Measurements from ENCODE around the gene WFDC10B. TPM values are rescaled to one million over a fixed set of nuclear protein-coding genes. Genes with fewer than 3 reads are reported as not detected.
"Not testable (repeated sequence)": the region's sequence is repeated elsewhere in the genome, so short reads cannot be mapped to it uniquely, and the experiment has no call there.

Gene WFDC10B
- total RNA-seq, 1 donor from 2014 or later: not detected

DNA sequence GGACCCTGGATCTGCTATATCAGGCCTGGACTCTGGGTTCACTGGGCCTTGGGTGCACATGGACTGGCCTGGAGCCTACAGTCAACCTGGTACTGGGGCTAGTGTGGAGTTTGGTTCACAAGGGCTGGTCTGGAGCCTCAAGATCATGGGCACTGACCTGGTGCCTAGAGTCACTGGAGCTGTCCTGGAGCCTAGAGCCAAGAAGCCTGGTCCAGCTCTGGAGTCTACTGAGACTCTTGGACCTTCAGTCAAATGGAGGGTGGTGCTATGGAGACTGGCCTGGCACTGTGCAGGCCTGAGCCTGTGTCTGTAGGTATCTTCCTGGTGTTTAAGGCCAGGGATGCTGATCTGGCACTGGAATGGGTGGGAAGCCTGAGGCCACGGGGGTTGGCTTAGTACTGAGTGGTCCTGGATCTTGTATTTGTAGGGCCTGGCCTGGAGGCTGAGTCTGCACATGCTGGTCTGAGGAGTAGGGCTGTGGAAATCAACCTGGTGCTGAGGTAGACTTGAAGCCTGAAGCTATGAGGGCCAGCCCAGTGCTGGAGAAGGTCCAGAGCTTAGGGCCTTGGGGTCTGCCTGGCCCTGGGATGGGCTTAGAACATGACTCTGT, 57.3 kb downstream of the WFDC10B start:
- DNase-seq: no peak

DNA sequence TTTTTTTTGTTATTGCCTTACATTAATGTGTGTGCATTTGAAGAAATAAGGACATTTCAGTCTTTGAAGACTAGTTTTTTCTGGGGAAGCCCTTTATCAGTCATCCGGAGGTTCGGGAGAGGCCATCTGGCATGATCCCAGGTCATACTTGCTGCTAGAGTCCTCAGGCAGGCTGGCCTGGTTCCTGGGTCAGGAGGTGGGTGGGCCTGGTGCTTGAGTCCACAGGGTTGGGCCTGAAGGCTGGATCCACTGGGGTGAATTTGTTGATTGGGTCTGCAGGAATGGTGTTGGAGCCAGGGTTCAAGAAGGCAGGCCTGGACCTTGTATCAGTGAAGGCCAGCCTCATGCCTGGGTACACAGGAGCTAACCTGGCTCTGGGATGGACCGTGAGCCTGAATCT, 57.9 kb downstream of the WFDC10B start:
- no peak for DNase-seq

DNA sequence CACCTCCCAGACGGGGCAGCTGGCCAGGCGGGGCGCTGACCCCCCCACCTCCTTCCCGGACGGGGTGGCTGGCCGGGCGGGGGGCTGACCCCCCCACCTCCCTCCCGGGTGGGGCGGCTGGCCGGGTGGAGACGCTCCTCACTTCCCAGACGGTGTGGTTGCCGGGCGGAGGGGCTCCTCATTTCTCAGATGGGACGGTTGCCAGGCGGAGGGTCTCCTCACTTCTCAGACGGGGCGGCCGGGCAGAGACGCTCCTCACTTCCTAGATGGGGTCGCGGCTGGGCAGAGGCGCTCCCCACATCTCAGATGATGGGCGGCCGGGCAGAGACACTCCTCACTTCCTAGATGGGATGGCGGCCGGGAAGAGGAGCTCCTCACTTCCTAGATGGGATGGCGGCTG, 59.0 kb downstream of the WFDC10B start:
- DNase-seq: not testable (repeated sequence)

DNA sequence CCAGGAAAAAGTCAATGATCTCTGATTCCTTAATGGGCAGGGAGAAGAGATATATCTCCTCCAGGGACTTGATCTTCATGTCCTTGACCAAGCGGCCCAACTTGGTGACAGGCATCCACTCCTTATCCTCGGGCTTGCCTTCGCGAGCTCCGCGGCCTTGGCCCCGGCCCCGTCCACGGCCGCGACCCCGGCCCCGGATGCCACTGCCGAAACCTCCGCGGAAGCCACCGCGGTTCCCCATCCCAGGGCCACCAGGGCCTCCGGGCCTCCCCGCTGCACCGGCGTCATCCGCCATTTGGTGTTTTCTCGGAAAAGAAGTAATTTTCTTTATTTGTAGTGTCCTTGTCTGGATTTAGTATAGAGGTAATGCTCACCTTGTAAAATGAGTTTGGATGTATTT, 63.7 kb downstream of the WFDC10B start:
- not testable (repeated sequence) for DNase-seq

DNA sequence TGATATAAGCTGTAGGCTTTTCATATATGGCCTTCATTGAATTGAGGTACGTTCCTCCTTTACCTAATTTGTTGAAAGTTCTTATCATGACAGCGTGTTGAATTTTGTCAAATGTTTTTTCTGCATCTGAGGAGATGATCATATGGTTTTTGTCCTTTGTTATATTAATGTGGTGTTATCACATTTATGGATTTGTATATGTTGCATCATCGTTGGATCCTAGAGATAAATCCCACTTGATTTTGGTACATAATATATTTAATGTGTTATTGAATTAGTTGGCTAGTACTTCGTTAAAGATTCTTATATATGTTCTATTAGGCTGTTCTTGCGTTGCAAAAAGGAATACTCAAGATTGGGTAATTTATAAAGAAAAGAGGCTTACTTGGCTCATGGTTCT, 65.1 kb downstream of the WFDC10B start:
- no peak for DNase-seq

DNA sequence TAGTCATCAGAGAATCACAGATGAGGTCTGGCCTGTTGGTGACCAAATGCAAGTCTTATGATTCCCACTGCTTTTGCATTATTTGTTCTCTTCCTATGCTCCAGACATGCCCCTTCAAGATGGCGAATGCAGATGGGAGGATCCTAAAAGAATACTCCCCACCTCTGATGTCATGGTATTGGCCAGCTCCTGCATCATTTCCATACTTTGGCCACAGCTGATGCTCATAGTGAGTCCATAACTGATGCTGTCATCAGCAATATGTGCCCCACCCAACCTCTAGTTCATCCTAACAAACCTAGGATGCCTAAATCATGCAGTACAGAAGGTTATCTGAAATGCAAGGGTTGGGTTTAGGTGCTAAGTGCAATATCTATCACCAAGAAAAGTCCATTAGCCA, 68.3 kb downstream of the WFDC10B start:
- no peak for DNase-seq

Other genes with a start within 250 kb of the WFDC10B start
- not detected in 2 replicates for gene WFDC2, start 235.3 kb downstream of the WFDC10B start, total RNA-seq
- not detected in 2 replicates for gene SPINT3, start 189.4 kb downstream of the WFDC10B start, total RNA-seq
- gene WFDC6, start 165.5 kb downstream of the WFDC10B start, total RNA-seq: not detected in 2 replicates
- gene EPPIN, start 157.6 kb downstream of the WFDC10B start, total RNA-seq: not detected in 2 replicates
- not detected in 2 replicates for gene WFDC8, start 125.7 kb downstream of the WFDC10B start, total RNA-seq
- not detected in 2 replicates for gene WFDC10A, start 75.3 kb downstream of the WFDC10B start, total RNA-seq
- gene WFDC9, start 73.7 kb downstream of the WFDC10B start, total RNA-seq: not detected in 2 replicates
- gene WFDC11, start 34.8 kb downstream of the WFDC10B start, total RNA-seq: not detected in 2 replicates
- gene WFDC13, start 3.0 kb downstream of the WFDC10B start, total RNA-seq: not detected in 2 replicates
- not detected in 2 replicates for gene SPINT4, start 17.3 kb upstream of the WFDC10B start, total RNA-seq
- gene WFDC3, start 86.9 kb upstream of the WFDC10B start, total RNA-seq: not detected in 2 replicates
- gene DNTTIP1, start 86.9 kb upstream of the WFDC10B start, total RNA-seq: 9.2 and 13.8 TPM in 2 replicates
- gene UBE2C, start 107.6 kb upstream of the WFDC10B start, total RNA-seq: 9.9 and 30.2 TPM in 2 replicates
- gene TNNC2, start 122.3 kb upstream of the WFDC10B start, total RNA-seq: not detected in 2 replicates
- 22.6 and 35.7 TPM in 2 replicates for gene SNX21, start 128.8 kb upstream of the WFDC10B start, total RNA-seq
- gene ACOT8, start 152.4 kb upstream of the WFDC10B start, total RNA-seq: 28.7 and 42.5 TPM in 2 replicates
- 8.7 and 11.9 TPM in 2 replicates for gene ZSWIM3, start 152.6 kb upstream of the WFDC10B start, total RNA-seq
- 4.1 and 5.4 TPM in 2 replicates for gene ZSWIM1, start 176.2 kb upstream of the WFDC10B start, total RNA-seq
- 1.0 and 1.2 TPM in 2 replicates for gene SPATA25, start 182.6 kb upstream of the WFDC10B start, total RNA-seq
- 3.2 and 4.4 TPM in 2 replicates for gene NEURL2, start 186.2 kb upstream of the WFDC10B start, total RNA-seq
- gene CTSA, start 186.3 kb upstream of the WFDC10B start, total RNA-seq: 47.8 and 48.1 TPM in 2 replicates
- 2.4 and 5.4 TPM in 2 replicates for gene PLTP, start 207.1 kb upstream of the WFDC10B start, total RNA-seq
- gene PCIF1, start 229.7 kb upstream of the WFDC10B start, total RNA-seq: 13.3 and 16.2 TPM in 2 replicates

All from dermis blood vessel endothelial cell (primary cell).